Thyroid gland (tissue), 4 donors: Measurements from ENCODE around the gene TRAK2. TPM values are rescaled to one million over a fixed set of nuclear protein-coding genes. Genes with fewer than 3 reads are reported as not detected.
"Not testable (repeated sequence)": the region's sequence is repeated elsewhere in the genome, so short reads cannot be mapped to it uniquely, and the experiment has no call there.

ENCODE experiments used
- DNase-seq, 2 donors: peaks; one replicate each; pipeline ENCODE4 v3.0.0-alpha.2; 2019
- H3K27ac ChIP-seq, 3 donors: fragments of 200-600 bp; sonication (generic); 1 replicate in 2 of 3; 2 replicates in 1 of 3; pipeline ENCODE4 v1.5.1; 2016 to 2019; ENCODE audit warnings: mild to moderate bottlenecking in 1 of 3, moderate library complexity in 1 of 3
- H3K27me3 ChIP-seq: fragments of 200-600 bp; sonication (generic); one replicate; pipeline ENCODE4 v1.5.1; 2019
- H3K36me3 ChIP-seq, 2 donors: fragments of 200-600 bp; sonication (generic); one replicate each; pipeline ENCODE4 v1.5.1; 2016 to 2019
- H3K4me1 ChIP-seq, 2 donors: fragments of 200-600 bp; sonication (generic); one replicate each; pipeline ENCODE4 v1.5.1; 2017 to 2019
- H3K4me3 ChIP-seq, 3 donors: fragments of 200-600 bp; sonication (generic); replicated peaks in 1 of 3; 1 replicate in 2 of 3; 2 replicates in 1 of 3; pipeline ENCODE4 v1.5.1; 2016; ENCODE audit warnings: mild to moderate bottlenecking in 1 of 3
- H3K9me3 ChIP-seq: fragments of 200-600 bp; sonication (generic); one replicate; pipeline ENCODE4 v1.5.1; 2017
- CTCF ChIP-seq, 6 experiments: fragments of 200-600 bp in 3 of 6; fragments of 450-650 bp in 3 of 6; sonication (generic) in 3 of 6; IDR thresholded peaks; one replicate each; pipeline ENCODE4 v1.5.1; 2016 to 2019; ENCODE audit warnings: antibody characterized with exemption in 6 of 6, mild to moderate bottlenecking in 2 of 6, inconsistent platforms in 1 of 6, moderate library complexity in 1 of 6
- POLR2A ChIP-seq, 2 donors: fragments of 450-650 bp; IDR thresholded peaks; one replicate each; pipeline ENCODE4 v1.6.1; 2017; ENCODE audit warnings: antibody characterized with exemption in 2 of 2, mild to moderate bottlenecking in 2 of 2, moderate library complexity in 1 of 2
- WGBS, 2 donors: methylation state at CpG; one replicate each; pipeline ENCODE4 v1.1.5; 2017; 5-methylcytosine and 5-hydroxymethylcytosine counted together
- intact Hi-C: fragments of 100-400 bp; cut with DNase I; formaldehyde crosslinking; loops from one replicate; pipeline ENCODE4 v1.15.1; 2023
- total RNA-seq, 4 donors: library from RNA; depleted of rRNA; stranded (reverse); fragments of >200 nt; gene quantifications; one replicate each; pipeline ENCODE4 v1.2.3, GENCODE V29; 2016

TRAK2 gene
- total RNA-seq, 4 donors from 2014 or later, result 71.7 to 89.6 (median 79.7) TPM

GRCh38 chr2:201432038-201432620 lies 19.1 kb downstream of the TRAK2 start:
- no peaks in the 10 kb centered on the region for H3K36me3 ChIP-seq
- peaks cover 38 to 39% of the 10 kb centered on the region in 2 donors for H3K4me1 ChIP-seq
- H3K27me3 ChIP-seq, result no peaks in the 10 kb centered on the region
- H3K27ac ChIP-seq, result peak overlapping the region; percentile 67 to 83 (median 72)
- WGBS, 2 donors, result 26 to 41% methylated on average over 4 of the region's 4 CpGs
- TF ChIP-seq CTCF (IDR thresholded peaks at IDR 0.05) (no peak), POLR2A (IDR thresholded peaks at IDR 0.05) (no peak)
- no peak overlapping the region for H3K4me3 ChIP-seq
- intact Hi-C loops, result no loop called here
- no peaks in the 10 kb centered on the region for H3K9me3 ChIP-seq
- no peak for DNase-seq

GRCh38 chr2:201430839-201431238 lies 20.4 kb downstream of the TRAK2 start:
- intact Hi-C loops, result no loop called here
- Histone ChIP-seq H3K36me3 (no peaks in the 10 kb centered on the region), H3K27ac (peak overlapping the region in 2 of 3 donors; percentile 72 to 83), H3K4me3 (no peak overlapping the region), H3K4me1 (peaks cover 42 to 44% of the 10 kb centered on the region in 2 donors), H3K27me3 (no peaks in the 10 kb centered on the region), H3K9me3 (no peaks in the 10 kb centered on the region)
- no peak for DNase-seq
- WGBS, 2 donors, result 97 to 100% methylated on average over 4 of the region's 5 CpGs
- no peak for TF ChIP-seq POLR2A (IDR thresholded peaks at IDR 0.05)
- TF ChIP-seq CTCF (IDR thresholded peaks at IDR 0.05), result no peak

DNA sequence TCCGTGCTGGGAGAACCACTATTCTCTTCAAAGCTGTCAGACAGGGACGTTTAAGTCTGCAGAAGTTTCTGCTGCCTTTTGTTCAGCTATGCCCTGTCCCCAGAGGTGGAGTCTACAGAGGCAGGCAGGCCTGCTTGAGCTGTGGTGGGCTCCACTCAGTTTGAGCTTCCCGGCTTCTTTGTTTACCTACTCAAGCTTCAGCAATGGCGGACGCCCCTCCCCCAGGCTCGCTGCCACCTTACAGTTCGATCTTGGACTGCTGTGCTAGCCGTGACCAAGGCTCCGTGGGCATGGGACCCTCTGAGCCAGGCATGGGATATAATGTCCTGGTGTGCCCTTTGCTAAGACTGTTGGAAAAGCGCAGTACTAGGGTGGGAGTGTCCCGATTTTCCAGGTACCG lies 20.9 kb downstream of the TRAK2 start:
- H3K4me3 ChIP-seq, H3K9me3 ChIP-seq, H3K36me3 ChIP-seq, intact Hi-C loops, DNase-seq, H3K27ac ChIP-seq, H3K27me3 ChIP-seq: not testable (repeated sequence)
- H3K4me1 ChIP-seq, result peaks cover 46 to 49% of the 10 kb centered on the region in 2 donors
- 96 to 97% methylated on average over 5 to 12 of the region's 12 CpGs for WGBS, 2 donors

GRCh38 chr2:201429835-201430234 lies 21.4 kb downstream of the TRAK2 start:
- DNase-seq, H3K27me3 ChIP-seq, H3K9me3 ChIP-seq, H3K36me3 ChIP-seq, intact Hi-C loops, H3K27ac ChIP-seq, H3K4me3 ChIP-seq: not testable (repeated sequence)
- WGBS, 2 donors, result 96 to 98% methylated on average over 6 of the region's 6 CpGs
- H3K4me1 ChIP-seq, result peaks cover 51 to 54% of the 10 kb centered on the region in 2 donors

DNA sequence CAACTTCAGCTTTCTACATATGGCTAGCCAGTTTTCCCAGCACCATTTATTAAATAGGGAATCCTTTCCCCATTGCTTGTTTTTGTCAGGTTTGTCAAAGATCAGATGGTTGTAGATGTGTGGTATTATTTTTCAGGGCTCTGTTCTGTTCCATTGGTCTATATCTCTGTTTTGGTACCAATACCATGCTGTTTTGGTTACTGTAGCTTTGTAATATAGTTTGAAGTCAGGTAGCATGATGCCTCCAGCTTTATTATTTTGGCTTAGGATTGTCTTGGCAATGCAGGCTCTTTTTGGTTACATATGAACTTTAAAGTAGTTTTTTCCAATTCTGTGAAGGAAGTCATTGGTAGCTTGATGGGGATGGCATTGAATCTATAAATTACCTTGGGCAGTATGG lies 22.9 kb downstream of the TRAK2 start:
- H3K4me1 ChIP-seq, result peaks cover 48 to 54% of the 10 kb centered on the region in 2 donors
- H3K27me3 ChIP-seq, H3K27ac ChIP-seq, H3K36me3 ChIP-seq, intact Hi-C loops, DNase-seq, H3K4me3 ChIP-seq, H3K9me3 ChIP-seq: not testable (repeated sequence)

GRCh38 chr2:201425952-201426351 lies 25.3 kb downstream of the TRAK2 start:
- Histone ChIP-seq H3K9me3 (no peaks in the 10 kb centered on the region), H3K4me1 (peaks cover 25 to 44% of the 10 kb centered on the region in 2 donors), H3K4me3 (no peak overlapping the region), H3K27ac (no peak overlapping the region), H3K27me3 (no peaks in the 10 kb centered on the region), H3K36me3 (no peaks in the 10 kb centered on the region)
- intact Hi-C loops, result no loop called here
- WGBS, 2 donors, result 93 to 98% methylated on average over 9 of the region's 9 CpGs
- no peak for TF ChIP-seq POLR2A (IDR thresholded peaks at IDR 0.05)
- no peak for TF ChIP-seq CTCF (IDR thresholded peaks at IDR 0.05)
- no peak for DNase-seq
